H7 (cell line): ENCODE measurements around the gene GHRHR. TPM values are rescaled to one million over a fixed set of nuclear protein-coding genes. Genes with fewer than 3 reads are reported as not detected.

Experiments
- DNase-seq: peaks from one replicate; pipeline ENCODE4 v3.0.0; 2012
- H3K27me3 ChIP-seq: 2 replicates; pipeline ENCODE4 v1.6.0; 2011; ENCODE audit warnings: mild to moderate bottlenecking, low read length; ENCODE audit not compliant: control insufficient read depth, insufficient read depth
- H3K36me3 ChIP-seq: replicated peaks from 2 replicates; pipeline ENCODE4 v1.5.1; 2011; ENCODE audit warnings: low read length; ENCODE audit not compliant: control insufficient read depth, insufficient read depth
- H3K4me3 ChIP-seq: 2 replicates; pipeline ENCODE4 v1.5.1; 2011; ENCODE audit warnings: low read depth, mild to moderate bottlenecking, control low read depth, low read length, moderate library complexity; ENCODE audit not compliant: insufficient read depth
- total RNA-seq: library from RNA; depleted of rRNA; stranded (reverse); fragments of >200 nt; shearing (Covaris generic); gene quantifications from 2 replicates; pipeline ENCODE4 v1.2.3, GENCODE V29; 2014

GHRHR gene
- total RNA-seq, 1 experiment from 2014 or later, result 1.9 TPM

GRCh38 chr7:30934225-30934624 lies 29.5 kb upstream of the GHRHR start:
- Histone ChIP-seq H3K27me3 (no peaks in the 10 kb centered on the region), H3K36me3 (no peaks in the 10 kb centered on the region), H3K4me3 (no peak overlapping the region)
- DNase-seq, result peak; percentile 19

- Histone ChIP-seq H3K36me3 (no peaks in the 10 kb centered on the region), H3K27me3 (no peaks in the 10 kb centered on the region), H3K4me3 (no peak overlapping the region)
- peak; percentile 15 for DNase-seq
These were observed 28.8 kb upstream of the GHRHR start for GRCh38 chr7:30934732-30935568.

- no peak overlapping the region for H3K4me3 ChIP-seq
- no peaks in the 10 kb centered on the region for H3K27me3 ChIP-seq
- no peaks in the 10 kb centered on the region for H3K36me3 ChIP-seq
- DNase-seq, result peak; percentile 27
These were observed 28.2 kb upstream of the GHRHR start for GRCh38 chr7:30935569-30935877.

- no peaks in the 10 kb centered on the region for H3K27me3 ChIP-seq
- H3K4me3 ChIP-seq, result no peak overlapping the region
- H3K36me3 ChIP-seq, result no peaks in the 10 kb centered on the region
- peak; percentile 16 for DNase-seq
These were observed 27.0 kb upstream of the GHRHR start for GRCh38 chr7:30936650-30937245.

GRCh38 chr7:30937416-30937815 lies 26.3 kb upstream of the GHRHR start:
- no peaks in the 10 kb centered on the region for H3K36me3 ChIP-seq
- no peak for DNase-seq
- no peak overlapping the region for H3K4me3 ChIP-seq
- no peaks in the 10 kb centered on the region for H3K27me3 ChIP-seq

- DNase-seq, result peak; percentile 95
- peak overlapping the region; percentile 31; the same call in 1 of the 2 replicates for H3K4me3 ChIP-seq
- H3K36me3 ChIP-seq, result no peaks in the 10 kb centered on the region
- H3K27me3 ChIP-seq, result no peaks in the 10 kb centered on the region
These were observed 25.1 kb upstream of the GHRHR start for GRCh38 chr7:30938435-30939316.

- H3K27me3 ChIP-seq, result no peaks in the 10 kb centered on the region
These were observed 22.0 kb upstream of the GHRHR start for GRCh38 chr7:30941582-30942323.

GRCh38 chr7:30950197-30950596 lies 13.6 kb upstream of the GHRHR start:
- H3K36me3 ChIP-seq, result no peaks in the 10 kb centered on the region
- no peak overlapping the region for H3K4me3 ChIP-seq
- no peak for DNase-seq
- no peaks in the 10 kb centered on the region for H3K27me3 ChIP-seq

More at GRCh38 chr7:30941582-30942323, 22.0 kb upstream of the GHRHR start:
- Histone ChIP-seq H3K36me3 (no peaks in the 10 kb centered on the region), H3K4me3 (no peak overlapping the region)
- no peak for DNase-seq

GRCh38 chr7:30954914-30955313 lies 8.8 kb upstream of the GHRHR start:
- DNase-seq, result no peak

GRCh38 chr7:30956704-30957103 lies 7.0 kb upstream of the GHRHR start:
- Histone ChIP-seq H3K27me3 (no peaks in the 10 kb centered on the region), H3K4me3 (no peak overlapping the region), H3K36me3 (no peaks in the 10 kb centered on the region)
- DNase-seq, result no peak

More at GRCh38 chr7:30954914-30955313, 8.8 kb upstream of the GHRHR start:
- no peaks in the 10 kb centered on the region for H3K27me3 ChIP-seq
- H3K36me3 ChIP-seq, result no peaks in the 10 kb centered on the region
- no peak overlapping the region for H3K4me3 ChIP-seq

GRCh38 chr7:30965372-30965771 lies 1.6 kb downstream of the GHRHR start:
- no peak for DNase-seq
- H3K4me3 ChIP-seq, result no peak overlapping the region
- no peaks in the 10 kb centered on the region; the same call in 1 of the 2 replicates for H3K27me3 ChIP-seq
- no peaks in the 10 kb centered on the region for H3K36me3 ChIP-seq

GRCh38 chr7:30965883-30966282 lies 2.1 kb downstream of the GHRHR start:
- H3K36me3 ChIP-seq, result no peaks in the 10 kb centered on the region
- no peak for DNase-seq

GRCh38 chr7:30968294-30968693 lies 4.5 kb downstream of the GHRHR start:
- Histone ChIP-seq H3K36me3 (no peaks in the 10 kb centered on the region), H3K4me3 (no peak overlapping the region), H3K27me3 (no peaks in the 10 kb centered on the region; the same call in 1 of the 2 replicates)
- DNase-seq, result no peak

More at GRCh38 chr7:30965883-30966282, 2.1 kb downstream of the GHRHR start:
- H3K4me3 ChIP-seq, result no peak overlapping the region
- H3K27me3 ChIP-seq, result no peaks in the 10 kb centered on the region; the same call in 1 of the 2 replicates
